ENCODE measurements around the gene COL4A3.

Gene COL4A3

GRCh38 chr2:227285741-227286236, 121.4 kb downstream of the COL4A3 start:
- H3K9ac ChIP-seq (ENCODE audit: low read depth, low read length): no peak overlapping the region
- H4K20me1 ChIP-seq (ENCODE audit: insufficient read depth, low read length): no peaks in the 10 kb centered on the region
- no peak overlapping the region for H2AFZ ChIP-seq (ENCODE audit: low read depth, low read length)
- no peaks in the 10 kb centered on the region for H3K79me2 ChIP-seq (ENCODE audit: insufficient read depth, low read length)
- no peak overlapping the region for H3K27ac ChIP-seq (ENCODE audit: low read length)
- no peaks in the 10 kb centered on the region for H3K4me1 ChIP-seq (ENCODE audit: insufficient read depth, low read length)
- no peaks in the 10 kb centered on the region for H3K9me3 ChIP-seq (ENCODE audit: insufficient read depth, low read length, severe bottlenecking)
- no peaks in the 10 kb centered on the region for H3K27me3 ChIP-seq (ENCODE audit: insufficient read depth, low read length, poor library complexity)
- DNase-seq (no peak), ATAC-seq (ENCODE audit: insufficient read depth, low read depth) (no peak)
- no peak overlapping the region for H3K4me3 ChIP-seq (ENCODE audit: low read depth in 1 of 2, low read length in 2 of 2)
- TF ChIP-seq EZH2 (IDR thresholded peaks at IDR 0.05; ENCODE audit: borderline replicate concordance, low read depth, low read length, severe bottlenecking): no peak
- no peak for TF ChIP-seq CTCF (IDR thresholded peaks at IDR 0.05; ENCODE audit: borderline replicate concordance, extremely low read depth, low read length, poor library complexity, severe bottlenecking)
- no peak overlapping the region for H3K4me2 ChIP-seq (ENCODE audit: insufficient read depth, low read length)
- H3K36me3 ChIP-seq (ENCODE audit: insufficient read depth, low read length): no peaks in the 10 kb centered on the region

- Histone ChIP-seq H2AFZ (ENCODE audit: low read depth, low read length) (no peak overlapping the region), H3K27ac (ENCODE audit: low read length) (no peak overlapping the region)
Observed at GRCh38 chr2:227287771-227288170, 123.3 kb downstream of the COL4A3 start.

GRCh38 chr2:227292314-227292713, 127.9 kb downstream of the COL4A3 start:
- Histone ChIP-seq H3K36me3 (ENCODE audit: insufficient read depth, low read length) (no peaks in the 10 kb centered on the region), H3K4me1 (ENCODE audit: insufficient read depth, low read length) (peaks cover 4% of the 10 kb centered on the region; the same call in 1 of the 2 replicates), H3K9ac (ENCODE audit: low read depth, low read length) (no peak overlapping the region), H4K20me1 (ENCODE audit: insufficient read depth, low read length) (no peaks in the 10 kb centered on the region), H3K4me3 (ENCODE audit: low read depth in 1 of 2, low read length in 2 of 2) (no peak overlapping the region), H3K27me3 (ENCODE audit: insufficient read depth, low read length, poor library complexity) (no peaks in the 10 kb centered on the region), H3K79me2 (ENCODE audit: insufficient read depth, low read length) (no peaks in the 10 kb centered on the region), H3K4me2 (ENCODE audit: insufficient read depth, low read length) (no peak overlapping the region), H3K9me3 (ENCODE audit: insufficient read depth, low read length, severe bottlenecking) (no peaks in the 10 kb centered on the region), H2AFZ (ENCODE audit: low read depth, low read length) (no peak overlapping the region), H3K27ac (ENCODE audit: low read length) (no peak overlapping the region)
- DNase-seq: no peak
- TF ChIP-seq CTCF (IDR thresholded peaks at IDR 0.05; ENCODE audit: borderline replicate concordance, extremely low read depth, low read length, poor library complexity, severe bottlenecking) (no peak), EZH2 (IDR thresholded peaks at IDR 0.05; ENCODE audit: borderline replicate concordance, low read depth, low read length, severe bottlenecking) (no peak)
- no peak for ATAC-seq (ENCODE audit: insufficient read depth, low read depth)

More at GRCh38 chr2:227287771-227288170, 123.3 kb downstream of the COL4A3 start:
- H3K4me2 ChIP-seq (ENCODE audit: insufficient read depth, low read length): no peak overlapping the region
- H3K27me3 ChIP-seq (ENCODE audit: insufficient read depth, low read length, poor library complexity): no peaks in the 10 kb centered on the region
- H3K36me3 ChIP-seq (ENCODE audit: insufficient read depth, low read length): no peaks in the 10 kb centered on the region
- no peaks in the 10 kb centered on the region for H4K20me1 ChIP-seq (ENCODE audit: insufficient read depth, low read length)
- no peaks in the 10 kb centered on the region for H3K4me1 ChIP-seq (ENCODE audit: insufficient read depth, low read length)
- TF ChIP-seq EZH2 (IDR thresholded peaks at IDR 0.05; ENCODE audit: borderline replicate concordance, low read depth, low read length, severe bottlenecking) (no peak), CTCF (IDR thresholded peaks at IDR 0.05; ENCODE audit: borderline replicate concordance, extremely low read depth, low read length, poor library complexity, severe bottlenecking) (no peak)
- no peak overlapping the region for H3K9ac ChIP-seq (ENCODE audit: low read depth, low read length)
- no peaks in the 10 kb centered on the region for H3K9me3 ChIP-seq (ENCODE audit: insufficient read depth, low read length, severe bottlenecking)
- no peaks in the 10 kb centered on the region for H3K79me2 ChIP-seq (ENCODE audit: insufficient read depth, low read length)
- ATAC-seq (ENCODE audit: insufficient read depth, low read depth): no peak
- no peak for DNase-seq
- H3K4me3 ChIP-seq (ENCODE audit: low read depth in 1 of 2, low read length in 2 of 2): no peak overlapping the region

GRCh38 chr2:227293531-227293930, 129.1 kb downstream of the COL4A3 start:
- no peak overlapping the region for H3K9ac ChIP-seq (ENCODE audit: low read depth, low read length)
- no peak overlapping the region for H3K4me3 ChIP-seq (ENCODE audit: low read depth in 1 of 2, low read length in 2 of 2)
- H4K20me1 ChIP-seq (ENCODE audit: insufficient read depth, low read length): no peaks in the 10 kb centered on the region
- no peak overlapping the region for H3K27ac ChIP-seq (ENCODE audit: low read length)
- H2AFZ ChIP-seq (ENCODE audit: low read depth, low read length): no peak overlapping the region
- no peak for TF ChIP-seq CTCF (IDR thresholded peaks at IDR 0.05; ENCODE audit: borderline replicate concordance, extremely low read depth, low read length, poor library complexity, severe bottlenecking)
- TF ChIP-seq EZH2 (IDR thresholded peaks at IDR 0.05; ENCODE audit: borderline replicate concordance, low read depth, low read length, severe bottlenecking): no peak
- no peak overlapping the region for H3K4me2 ChIP-seq (ENCODE audit: insufficient read depth, low read length)
- H3K36me3 ChIP-seq (ENCODE audit: insufficient read depth, low read length): no peaks in the 10 kb centered on the region
- DNase-seq: no peak
- H3K4me1 ChIP-seq (ENCODE audit: insufficient read depth, low read length): peaks cover 4% of the 10 kb centered on the region; the same call in 1 of the 2 replicates
- no peaks in the 10 kb centered on the region for H3K27me3 ChIP-seq (ENCODE audit: insufficient read depth, low read length, poor library complexity)
- ATAC-seq (ENCODE audit: insufficient read depth, low read depth): no peak
- no peaks in the 10 kb centered on the region for H3K79me2 ChIP-seq (ENCODE audit: insufficient read depth, low read length)
- no peaks in the 10 kb centered on the region for H3K9me3 ChIP-seq (ENCODE audit: insufficient read depth, low read length, severe bottlenecking)

All from DND-41 (cell line).